BJ (cell line): ENCODE data around the gene C1QTNF3. TPM values are rescaled to one million over a fixed set of nuclear protein-coding genes. Genes with fewer than 3 reads are reported as not detected.

Experiments used
- CTCF ChIA-PET: fragments of 350-600 bp; formaldehyde crosslinking; extraction: SDS; loops from one replicate; lab custom pipeline; 2021; ENCODE audit warnings: antibody characterized with exemption, inconsistent platforms; lab: Yijun Ruan, JAX
- POLR2A ChIA-PET: fragments of 300-600 bp; sonication (Branson Sonifier 250); formaldehyde crosslinking; extraction: SDS; loops from one replicate; lab custom pipeline; 2021; ENCODE audit warnings: antibody characterized with exemption; lab: Charles Lee
- DNase-seq: peaks from one replicate; pipeline ENCODE4 v3.0.0-alpha.2; 2011; ENCODE audit warnings: low read depth
- H3K27me3 ChIP-seq: 2 replicates; pipeline ENCODE4 v1.6.0; 2011; ENCODE audit warnings: low read length; ENCODE audit not compliant: control insufficient read depth, insufficient read depth
- H3K36me3 ChIP-seq: 2 replicates; pipeline ENCODE4 v1.5.1; 2011; ENCODE audit warnings: low read length; ENCODE audit not compliant: control insufficient read depth, insufficient read depth
- H3K4me3 ChIP-seq: 2 replicates; pipeline ENCODE4 v1.5.1; 2011; ENCODE audit warnings: low read depth, mild to moderate bottlenecking, control low read depth, low read length
- polyA plus RNA-seq: library from polyadenylated mRNA; depleted of rRNA; stranded (reverse); fragments of >200 nt; gene quantifications from 2 replicates; pipeline ENCODE4 v1.2.3, GENCODE V29; 2011
- TF ChIP-seq, protein P1 (sequence below): IDR thresholded peaks from 2 replicates; pipeline ENCODE4 v1.5.1; 2011; ENCODE audit warnings: low read depth, mild to moderate bottlenecking, control low read depth, inconsistent platforms, low read length, moderate library complexity; ENCODE audit not compliant: insufficient read depth

C1QTNF3 gene
- polyA plus RNA-seq, 1 experiment = 1.8 TPM

DNA sequence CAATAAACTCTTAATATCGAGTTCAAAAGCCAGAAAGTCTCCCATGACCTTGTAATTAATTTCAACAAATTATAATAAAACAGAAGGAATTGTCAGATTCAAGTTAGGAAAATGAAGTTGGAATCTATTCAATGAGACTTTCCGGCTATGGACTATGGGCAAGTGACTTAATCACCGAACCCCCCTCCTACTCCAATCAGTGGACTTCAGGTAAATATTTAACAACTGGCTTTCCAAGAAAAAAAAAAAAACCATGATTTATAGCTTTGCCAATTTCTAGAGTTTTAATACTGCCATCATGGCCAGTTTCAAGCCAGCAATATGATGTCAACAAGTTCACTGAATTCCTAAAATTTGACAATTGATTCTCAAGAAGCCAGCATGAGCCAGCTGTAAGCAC, 63.0 kb downstream of the C1QTNF3 start:
- POLR2A ChIA-PET = interaction anchor here (0.7 kb wide), 1 partner anchor 528 kb away, joined by 3 read pairs; no protein-coding TSS in a partner anchor
- TF ChIP-seq, protein P1, sequence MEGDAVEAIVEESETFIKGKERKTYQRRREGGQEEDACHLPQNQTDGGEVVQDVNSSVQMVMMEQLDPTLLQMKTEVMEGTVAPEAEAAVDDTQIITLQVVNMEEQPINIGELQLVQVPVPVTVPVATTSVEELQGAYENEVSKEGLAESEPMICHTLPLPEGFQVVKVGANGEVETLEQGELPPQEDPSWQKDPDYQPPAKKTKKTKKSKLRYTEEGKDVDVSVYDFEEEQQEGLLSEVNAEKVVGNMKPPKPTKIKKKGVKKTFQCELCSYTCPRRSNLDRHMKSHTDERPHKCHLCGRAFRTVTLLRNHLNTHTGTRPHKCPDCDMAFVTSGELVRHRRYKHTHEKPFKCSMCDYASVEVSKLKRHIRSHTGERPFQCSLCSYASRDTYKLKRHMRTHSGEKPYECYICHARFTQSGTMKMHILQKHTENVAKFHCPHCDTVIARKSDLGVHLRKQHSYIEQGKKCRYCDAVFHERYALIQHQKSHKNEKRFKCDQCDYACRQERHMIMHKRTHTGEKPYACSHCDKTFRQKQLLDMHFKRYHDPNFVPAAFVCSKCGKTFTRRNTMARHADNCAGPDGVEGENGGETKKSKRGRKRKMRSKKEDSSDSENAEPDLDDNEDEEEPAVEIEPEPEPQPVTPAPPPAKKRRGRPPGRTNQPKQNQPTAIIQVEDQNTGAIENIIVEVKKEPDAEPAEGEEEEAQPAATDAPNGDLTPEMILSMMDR = no peak
- Histone ChIP-seq H3K4me3 (no peak overlapping the region), H3K36me3 (no peaks in the 10 kb centered on the region), H3K27me3 (no peaks in the 10 kb centered on the region; the same call in none of the 2 replicates)
- CTCF ChIA-PET = interaction anchor here (0.6 to 4.9 kb wide), 2 partner anchors 10 to 12 kb away, joined by 3 to 24 read pairs; no protein-coding TSS in a partner anchor
- no peak for DNase-seq

DNA sequence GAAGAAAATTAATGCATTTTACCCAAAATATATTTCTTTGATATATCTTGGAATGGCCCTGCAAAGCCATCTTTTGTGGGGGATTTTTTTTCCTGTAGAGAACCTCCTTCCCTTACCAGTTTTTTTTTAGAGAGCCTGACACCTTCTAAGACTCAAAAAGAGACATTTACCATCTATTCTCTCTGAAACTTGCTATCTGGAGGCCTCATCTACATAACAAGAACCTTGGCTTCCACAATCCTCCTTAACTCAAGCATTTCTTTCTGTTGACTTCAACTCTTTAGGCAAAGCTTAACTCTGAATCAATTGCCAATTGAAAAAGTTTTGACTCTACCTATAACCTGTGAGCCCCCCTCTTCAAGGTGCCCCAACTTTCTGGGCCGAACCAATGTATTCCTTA, 64.7 kb downstream of the C1QTNF3 start:
- no peak for DNase-seq
- no peak overlapping the region for H3K4me3 ChIP-seq
- CTCF ChIA-PET = interaction anchor here (4.9 kb wide), 1 partner anchor 8 kb away, joined by 24 read pairs; no protein-coding TSS in a partner anchor
- TF ChIP-seq, protein P1 = no peak
- peaks cover 1% of the 10 kb centered on the region for H3K27me3 ChIP-seq
- H3K36me3 ChIP-seq = no peaks in the 10 kb centered on the region
- POLR2A ChIA-PET = no interaction called here

DNA sequence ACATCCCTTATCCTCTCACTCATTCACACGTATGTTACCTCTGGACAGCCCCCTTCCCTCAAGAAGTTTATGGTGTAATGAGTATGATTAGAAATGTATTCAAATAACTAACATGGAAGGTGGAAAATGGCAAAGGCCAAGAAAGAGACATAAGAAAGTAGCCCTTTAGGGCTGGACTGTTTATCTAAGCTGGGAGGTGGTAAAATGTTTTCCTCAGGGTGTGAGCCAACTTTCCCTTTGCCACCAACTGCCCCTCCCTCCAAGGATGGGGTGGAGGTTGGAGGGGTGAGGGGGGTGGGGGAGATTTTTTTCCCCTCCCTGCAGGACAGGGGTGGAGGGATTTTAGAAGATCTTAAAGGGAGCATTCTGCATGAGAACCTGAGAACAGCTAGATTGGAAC, 66.7 kb downstream of the C1QTNF3 start:
- TF ChIP-seq, protein P1 = no peak
- no peaks in the 10 kb centered on the region for H3K36me3 ChIP-seq
- DNase-seq = no peak
- peaks cover 4% of the 10 kb centered on the region for H3K27me3 ChIP-seq
- H3K4me3 ChIP-seq = no peak overlapping the region
- CTCF ChIA-PET = interaction anchor here (0.7 to 1.6 kb wide), 3 partner anchors 42 to 543 kb away, joined by 3 to 4 read pairs (median 3); no protein-coding TSS in a partner anchor
- POLR2A ChIA-PET = no interaction called here

DNA sequence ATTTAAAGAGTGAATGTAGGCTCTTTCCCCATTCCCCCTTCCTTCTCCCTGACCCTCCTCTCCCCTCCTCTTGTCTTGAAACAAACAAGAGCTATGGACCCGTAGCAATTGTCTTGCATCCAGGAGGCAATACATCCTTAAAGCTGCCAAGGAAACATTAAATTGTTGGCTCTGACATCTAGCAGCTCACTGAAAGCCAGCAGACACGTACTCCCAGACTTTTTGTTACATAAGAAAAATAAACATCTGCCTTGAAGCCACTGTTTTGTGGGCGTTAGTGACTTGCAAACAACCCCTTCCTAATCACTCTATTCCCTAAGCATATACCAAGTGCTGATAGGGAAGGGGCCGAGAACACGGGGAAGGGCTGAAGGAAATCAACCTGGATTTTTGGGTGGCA, 67.2 kb downstream of the C1QTNF3 start:
- no peak for DNase-seq
- Histone ChIP-seq H3K4me3 (no peak overlapping the region), H3K36me3 (no peaks in the 10 kb centered on the region), H3K27me3 (peaks cover 4% of the 10 kb centered on the region)
- TF ChIP-seq, protein P1 = no peak
- CTCF ChIA-PET = interaction anchor here (1.5 to 1.6 kb wide), 2 partner anchors 540 to 542 kb away, joined by 3 to 4 read pairs; no protein-coding TSS in a partner anchor
- POLR2A ChIA-PET = no interaction called here

DNA sequence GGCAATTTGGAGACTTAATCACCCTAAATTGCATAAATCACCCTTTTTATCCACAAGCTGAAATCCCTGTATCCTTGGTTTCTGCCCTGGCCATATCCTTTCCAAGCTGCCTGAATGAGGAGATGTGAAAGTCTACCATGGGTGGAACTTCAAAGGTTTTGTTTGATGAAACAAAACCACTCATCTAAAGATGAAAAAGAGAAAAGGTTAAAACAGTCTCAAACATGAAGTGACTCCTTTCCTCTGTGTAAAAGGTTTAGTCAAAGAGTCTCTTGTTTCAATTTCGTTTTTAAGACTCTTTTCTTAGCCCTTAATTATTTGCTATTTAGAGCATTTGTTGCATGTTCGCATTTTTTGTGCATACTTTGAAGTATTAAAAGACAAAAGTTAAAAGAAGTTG, 69.7 kb downstream of the C1QTNF3 start:
- ChIA-PET POLR2A (no interaction called here), CTCF (no interaction called here)
- H3K27me3 ChIP-seq = peaks cover 4% of the 10 kb centered on the region
- H3K36me3 ChIP-seq = no peaks in the 10 kb centered on the region
- H3K4me3 ChIP-seq = no peak overlapping the region
- no peak for DNase-seq
- TF ChIP-seq, protein P1 = no peak
